HEK293 (cell line): ENCODE data around the gene SNAPC2.
A peak's percentile ranks its signal among the peaks of the same experiment; 100 is the strongest.

ENCODE experiments used
- BCL11A ChIP-seq: fragments of 450-650 bp; formaldehyde crosslinking; IDR thresholded peaks from 2 replicates; pipeline ENCODE4 v1.5.1; 2016; ENCODE audit warnings: low read depth, missing biosample characterization, missing genetic modification characterization
- BCL11B ChIP-seq: fragments of 450-650 bp; formaldehyde crosslinking; IDR thresholded peaks from 2 replicates; pipeline ENCODE4 v1.5.1; 2016; ENCODE audit warnings: low read depth, missing biosample characterization, missing genetic modification characterization
- HOXD13 ChIP-seq: sonication (generic); formaldehyde crosslinking; IDR thresholded peaks from 2 replicates; pipeline ENCODE4 v1.8.0; 2022; ENCODE audit warnings: missing genetic modification reagents, borderline replicate concordance
- IKZF3 ChIP-seq: fragments of 450-650 bp; IDR thresholded peaks from 2 replicates; pipeline ENCODE4 v1.5.0; 2018; ENCODE audit warnings: missing biosample characterization, mild to moderate bottlenecking, missing genetic modification characterization, moderate library complexity
- KLF16 ChIP-seq: fragments of 450-650 bp; formaldehyde crosslinking; IDR thresholded peaks from 2 replicates; pipeline ENCODE4 v1.5.1; 2017; ENCODE audit warnings: missing biosample characterization, missing genetic modification characterization
- SCRT1 ChIP-seq: fragments of 450-650 bp; formaldehyde crosslinking; IDR thresholded peaks from 2 replicates; pipeline ENCODE4 v1.5.1; 2016; ENCODE audit warnings: missing biosample characterization, missing genetic modification characterization, borderline replicate concordance
- SCRT2 ChIP-seq: fragments of 450-650 bp; formaldehyde crosslinking; IDR thresholded peaks from 2 replicates; pipeline ENCODE4 v1.5.1; 2016; ENCODE audit warnings: missing biosample characterization, missing genetic modification characterization
- SP7 ChIP-seq: fragments of 450-650 bp; formaldehyde crosslinking; IDR thresholded peaks from 2 replicates; pipeline ENCODE4 v1.5.1; 2016; ENCODE audit warnings: missing biosample characterization, missing genetic modification characterization
- YY1 ChIP-seq: fragments of 450-650 bp; formaldehyde crosslinking; IDR thresholded peaks from 2 replicates; pipeline ENCODE4 v1.5.1; 2018; ENCODE audit warnings: missing biosample characterization, missing genetic modification characterization
- ZBTB48 ChIP-seq: fragments of 450-650 bp; formaldehyde crosslinking; IDR thresholded peaks from 2 replicates; pipeline ENCODE4 v1.5.1; 2016; ENCODE audit warnings: missing biosample characterization, missing genetic modification characterization
- ZEB2 ChIP-seq: fragments of 450-650 bp; formaldehyde crosslinking; IDR thresholded peaks from 2 replicates; pipeline ENCODE4 v1.5.1; 2016; ENCODE audit warnings: missing biosample characterization, missing genetic modification characterization
- ZFP3 ChIP-seq: fragments of 450-650 bp; formaldehyde crosslinking; IDR thresholded peaks from 2 replicates; pipeline ENCODE4 v1.5.1; 2016; ENCODE audit warnings: low read depth, missing biosample characterization, missing genetic modification characterization
- ZNF114 ChIP-seq: fragments of 450-650 bp; formaldehyde crosslinking; IDR thresholded peaks from 2 replicates; pipeline ENCODE4 v1.5.0; 2017; ENCODE audit warnings: missing biosample characterization, missing genetic modification characterization
- ZNF133 ChIP-seq: fragments of 450-650 bp; formaldehyde crosslinking; IDR thresholded peaks from 2 replicates; pipeline ENCODE4 v1.5.1; 2016; ENCODE audit warnings: missing biosample characterization, missing genetic modification characterization
- ZNF16 ChIP-seq: fragments of 450-650 bp; formaldehyde crosslinking; IDR thresholded peaks from 2 replicates; pipeline ENCODE4 v1.5.1; 2016; ENCODE audit warnings: low read depth, missing biosample characterization, missing genetic modification characterization
- ZNF19 ChIP-seq: fragments of 450-650 bp; formaldehyde crosslinking; IDR thresholded peaks from 2 replicates; pipeline ENCODE4; 2016; ENCODE audit warnings: missing biosample characterization, missing genetic modification characterization, low read depth
- ZNF2 ChIP-seq: fragments of 450-650 bp; formaldehyde crosslinking; IDR thresholded peaks from 2 replicates; pipeline ENCODE4 v1.5.1; 2016; ENCODE audit warnings: missing biosample characterization, missing genetic modification characterization
- ZNF324 ChIP-seq: fragments of 450-650 bp; formaldehyde crosslinking; IDR thresholded peaks from 2 replicates; pipeline ENCODE4 v1.5.1; 2016; ENCODE audit warnings: missing biosample characterization, missing genetic modification characterization
- ZNF335 ChIP-seq: fragments of 450-650 bp; formaldehyde crosslinking; conservative IDR thresholded peaks from 2 replicates; pipeline ENCODE4 v1.5.1; 2016; ENCODE audit warnings: missing biosample characterization, missing genetic modification characterization
- ZNF391 ChIP-seq: fragments of 450-650 bp; formaldehyde crosslinking; IDR thresholded peaks from 2 replicates; pipeline ENCODE4 v1.5.1; 2016; ENCODE audit warnings: low read depth, missing biosample characterization, missing genetic modification characterization, borderline replicate concordance
- ZNF423 ChIP-seq: fragments of 450-650 bp; formaldehyde crosslinking; IDR thresholded peaks from 2 replicates; pipeline ENCODE4 v1.5.1; 2016; ENCODE audit warnings: missing biosample characterization, missing genetic modification characterization
- ZNF621 ChIP-seq: fragments of 450-650 bp; formaldehyde crosslinking; IDR thresholded peaks from 2 replicates; pipeline ENCODE4 v1.5.1; 2017; ENCODE audit warnings: missing biosample characterization, missing genetic modification characterization
- ZNF792 ChIP-seq: fragments of 450-650 bp; formaldehyde crosslinking; IDR thresholded peaks from 2 replicates; pipeline ENCODE4 v1.5.1; 2016; ENCODE audit warnings: missing biosample characterization, missing genetic modification characterization
- ZSCAN23 ChIP-seq: fragments of 450-650 bp; formaldehyde crosslinking; IDR thresholded peaks from 2 replicates; pipeline ENCODE4 v1.5.1; 2016; ENCODE audit warnings: missing biosample characterization, missing genetic modification characterization
- ZSCAN30 ChIP-seq: fragments of 450-650 bp; IDR thresholded peaks from 2 replicates; pipeline ENCODE4 v1.5.1; 2018; ENCODE audit warnings: missing biosample characterization, mild to moderate bottlenecking, missing genetic modification characterization, moderate library complexity
- TF ChIP-seq, protein P1 (sequence below): fragments of 450-650 bp; formaldehyde crosslinking; IDR thresholded peaks from 2 replicates; pipeline ENCODE4 v1.5.1; 2016; ENCODE audit warnings: missing biosample characterization, missing genetic modification characterization, borderline replicate concordance
- TF ChIP-seq, protein P2 (sequence below): fragments of 450-650 bp; formaldehyde crosslinking; IDR thresholded peaks from 2 replicates; pipeline ENCODE4 v1.5.1; 2016; ENCODE audit warnings: missing biosample characterization, missing genetic modification characterization
- TF ChIP-seq, protein P3 (sequence below): fragments of 450-650 bp; IDR thresholded peaks from 2 replicates; pipeline ENCODE4 v1.5.1; 2018; ENCODE audit warnings: missing biosample characterization, missing genetic modification characterization
- TF ChIP-seq, protein P4 (sequence below): fragments of 450-650 bp; formaldehyde crosslinking; IDR thresholded peaks from 2 replicates; pipeline ENCODE4; 2016; ENCODE audit warnings: missing biosample characterization, missing genetic modification characterization
- TF ChIP-seq, protein P5 (sequence below): fragments of 450-650 bp; formaldehyde crosslinking; IDR thresholded peaks from 2 replicates; pipeline ENCODE4 v1.5.1; 2017; ENCODE audit warnings: missing biosample characterization, missing genetic modification characterization

The SNAPC2 gene

DNA sequence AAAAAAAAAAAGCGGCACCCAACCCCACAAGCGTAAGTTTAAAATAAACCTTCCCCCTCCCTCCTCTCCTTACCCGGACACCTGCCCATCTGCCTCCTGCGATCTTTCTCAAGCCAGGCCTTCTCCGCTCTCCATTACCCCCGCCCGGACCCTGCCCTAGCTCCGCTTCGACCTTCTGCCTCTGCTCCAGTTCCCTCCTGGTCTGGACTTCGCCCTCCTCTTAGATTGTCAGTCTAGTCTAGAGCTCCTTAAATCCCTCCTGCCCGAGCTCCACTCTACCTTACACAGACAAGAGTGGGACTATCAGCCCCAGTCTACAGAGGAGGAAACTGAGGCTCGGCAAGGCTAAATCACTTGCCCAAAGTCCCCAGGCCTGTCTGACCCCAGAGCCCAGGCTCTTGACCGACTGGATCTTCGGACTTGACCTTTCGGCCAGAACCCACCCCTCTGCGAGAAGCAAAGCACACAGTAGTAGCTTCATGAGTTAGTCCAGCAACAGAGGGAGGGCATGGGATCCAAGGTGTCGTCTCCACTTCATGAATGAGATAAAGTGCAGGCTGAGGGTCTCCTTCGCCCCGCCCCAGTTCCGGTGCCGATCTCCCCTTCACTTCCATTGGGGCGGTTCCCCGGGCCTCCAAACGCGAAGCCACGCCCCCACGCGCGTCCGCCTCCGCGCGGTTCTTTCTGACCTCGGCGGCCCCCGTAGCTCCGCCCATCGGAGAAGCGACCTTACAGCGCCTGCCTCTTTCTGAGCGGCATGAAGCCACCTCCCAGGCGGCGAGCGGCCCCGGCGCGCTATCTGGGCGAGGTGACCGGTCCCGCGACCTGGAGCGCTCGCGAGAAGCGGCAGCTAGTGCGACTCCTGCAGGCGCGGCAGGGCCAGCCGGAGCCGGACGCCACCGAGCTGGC, at the start of gene SNAPC2 (continued):
- TF ChIP-seq ZNF19 = no peak
- TF ChIP-seq, protein P1, sequence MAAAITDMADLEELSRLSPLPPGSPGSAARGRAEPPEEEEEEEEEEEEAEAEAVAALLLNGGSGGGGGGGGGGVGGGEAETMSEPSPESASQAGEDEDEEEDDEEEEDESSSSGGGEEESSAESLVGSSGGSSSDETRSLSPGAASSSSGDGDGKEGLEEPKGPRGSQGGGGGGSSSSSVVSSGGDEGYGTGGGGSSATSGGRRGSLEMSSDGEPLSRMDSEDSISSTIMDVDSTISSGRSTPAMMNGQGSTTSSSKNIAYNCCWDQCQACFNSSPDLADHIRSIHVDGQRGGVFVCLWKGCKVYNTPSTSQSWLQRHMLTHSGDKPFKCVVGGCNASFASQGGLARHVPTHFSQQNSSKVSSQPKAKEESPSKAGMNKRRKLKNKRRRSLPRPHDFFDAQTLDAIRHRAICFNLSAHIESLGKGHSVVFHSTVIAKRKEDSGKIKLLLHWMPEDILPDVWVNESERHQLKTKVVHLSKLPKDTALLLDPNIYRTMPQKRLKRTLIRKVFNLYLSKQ = no peak
- TF ChIP-seq ZSCAN30 (tag by site-specific recombination) = no peak
- TF ChIP-seq, protein P2, sequence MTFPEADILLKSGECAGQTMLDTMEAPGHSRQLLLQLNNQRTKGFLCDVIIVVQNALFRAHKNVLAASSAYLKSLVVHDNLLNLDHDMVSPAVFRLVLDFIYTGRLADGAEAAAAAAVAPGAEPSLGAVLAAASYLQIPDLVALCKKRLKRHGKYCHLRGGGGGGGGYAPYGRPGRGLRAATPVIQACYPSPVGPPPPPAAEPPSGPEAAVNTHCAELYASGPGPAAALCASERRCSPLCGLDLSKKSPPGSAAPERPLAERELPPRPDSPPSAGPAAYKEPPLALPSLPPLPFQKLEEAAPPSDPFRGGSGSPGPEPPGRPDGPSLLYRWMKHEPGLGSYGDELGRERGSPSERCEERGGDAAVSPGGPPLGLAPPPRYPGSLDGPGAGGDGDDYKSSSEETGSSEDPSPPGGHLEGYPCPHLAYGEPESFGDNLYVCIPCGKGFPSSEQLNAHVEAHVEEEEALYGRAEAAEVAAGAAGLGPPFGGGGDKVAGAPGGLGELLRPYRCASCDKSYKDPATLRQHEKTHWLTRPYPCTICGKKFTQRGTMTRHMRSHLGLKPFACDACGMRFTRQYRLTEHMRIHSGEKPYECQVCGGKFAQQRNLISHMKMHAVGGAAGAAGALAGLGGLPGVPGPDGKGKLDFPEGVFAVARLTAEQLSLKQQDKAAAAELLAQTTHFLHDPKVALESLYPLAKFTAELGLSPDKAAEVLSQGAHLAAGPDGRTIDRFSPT (tag by site-specific recombination) = no peak
- TF ChIP-seq ZSCAN23 (tag by site-specific recombination) = no peak
- TF ChIP-seq SP7 = peak; percentile 66
- no peak for TF ChIP-seq BCL11B (tag by site-specific recombination)
- peak; percentile 63; the same call in 1 of the 2 replicates for TF ChIP-seq ZEB2 (tag by site-specific recombination)
- TF ChIP-seq ZNF114 = no peak
- TF ChIP-seq HOXD13 (CRISPR knock-in tag) = no peak
- peak; percentile 98 for TF ChIP-seq ZNF335 (tag by site-specific recombination)
- peak; percentile 77; the same call in 1 of the 2 replicates for TF ChIP-seq ZNF324 (tag by site-specific recombination)
- TF ChIP-seq ZNF423 (tag by site-specific recombination) = no peak
- TF ChIP-seq SCRT1 (tag by site-specific recombination) = no peak
- no peak for TF ChIP-seq ZNF133 (tag by site-specific recombination)
- no peak for TF ChIP-seq ZNF792
- TF ChIP-seq, protein P3, sequence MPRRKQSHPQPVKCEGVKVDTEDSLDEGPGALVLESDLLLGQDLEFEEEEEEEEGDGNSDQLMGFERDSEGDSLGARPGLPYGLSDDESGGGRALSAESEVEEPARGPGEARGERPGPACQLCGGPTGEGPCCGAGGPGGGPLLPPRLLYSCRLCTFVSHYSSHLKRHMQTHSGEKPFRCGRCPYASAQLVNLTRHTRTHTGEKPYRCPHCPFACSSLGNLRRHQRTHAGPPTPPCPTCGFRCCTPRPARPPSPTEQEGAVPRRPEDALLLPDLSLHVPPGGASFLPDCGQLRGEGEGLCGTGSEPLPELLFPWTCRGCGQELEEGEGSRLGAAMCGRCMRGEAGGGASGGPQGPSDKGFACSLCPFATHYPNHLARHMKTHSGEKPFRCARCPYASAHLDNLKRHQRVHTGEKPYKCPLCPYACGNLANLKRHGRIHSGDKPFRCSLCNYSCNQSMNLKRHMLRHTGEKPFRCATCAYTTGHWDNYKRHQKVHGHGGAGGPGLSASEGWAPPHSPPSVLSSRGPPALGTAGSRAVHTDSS = no peak
- TF ChIP-seq BCL11A (tag by site-specific recombination) = 0 out of 2 replicates have a peak, but pooled peaks have one; percentile 13
- no peak for TF ChIP-seq ZFP3
- TF ChIP-seq YY1 (tag by site-specific recombination) = no peak
- peak; percentile 90 for TF ChIP-seq KLF16 (tag by site-specific recombination)
- no peak for TF ChIP-seq ZNF391 (tag by site-specific recombination)
- TF ChIP-seq ZNF2 (tag by site-specific recombination) = 0 out of 2 replicates have a peak, but pooled peaks have one; percentile 42
- TF ChIP-seq ZNF16 (tag by site-specific recombination) = no peak
- no peak for TF ChIP-seq ZBTB48 (tag by site-specific recombination)
- TF ChIP-seq, protein P4, sequence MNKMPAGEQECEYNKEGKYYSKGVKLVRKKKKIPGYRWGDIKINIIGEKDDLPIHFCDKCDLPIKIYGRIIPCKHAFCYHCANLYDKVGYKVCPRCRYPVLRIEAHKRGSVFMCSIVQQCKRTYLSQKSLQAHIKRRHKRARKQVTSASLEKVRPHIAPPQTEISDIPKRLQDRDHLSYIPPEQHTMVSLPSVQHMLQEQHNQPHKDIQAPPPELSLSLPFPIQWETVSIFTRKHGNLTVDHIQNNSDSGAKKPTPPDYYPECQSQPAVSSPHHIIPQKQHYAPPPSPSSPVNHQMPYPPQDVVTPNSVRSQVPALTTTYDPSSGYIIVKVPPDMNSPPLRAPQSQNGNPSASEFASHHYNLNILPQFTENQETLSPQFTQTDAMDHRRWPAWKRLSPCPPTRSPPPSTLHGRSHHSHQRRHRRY = no peak
- TF ChIP-seq, protein P5, sequence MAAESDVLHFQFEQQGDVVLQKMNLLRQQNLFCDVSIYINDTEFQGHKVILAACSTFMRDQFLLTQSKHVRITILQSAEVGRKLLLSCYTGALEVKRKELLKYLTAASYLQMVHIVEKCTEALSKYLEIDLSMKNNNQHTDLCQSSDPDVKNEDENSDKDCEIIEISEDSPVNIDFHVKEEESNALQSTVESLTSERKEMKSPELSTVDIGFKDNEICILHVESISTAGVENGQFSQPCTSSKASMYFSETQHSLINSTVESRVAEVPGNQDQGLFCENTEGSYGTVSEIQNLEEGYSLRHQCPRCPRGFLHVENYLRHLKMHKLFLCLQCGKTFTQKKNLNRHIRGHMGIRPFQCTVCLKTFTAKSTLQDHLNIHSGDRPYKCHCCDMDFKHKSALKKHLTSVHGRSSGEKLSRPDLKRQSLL (tag by site-specific recombination) = no peak; the same call in 1 of the 2 replicates
- TF ChIP-seq IKZF3 (tag by site-specific recombination) = no peak
- TF ChIP-seq ZNF621 (tag by site-specific recombination) = no peak
- TF ChIP-seq SCRT2 (tag by site-specific recombination) = no peak
